Peyer's patch (tissue), 4 donors: ENCODE data around the gene PAX9.

Experiments
- CTCF ChIP-seq, 6 experiments: fragments of 450-650 bp in 4 of 6; fragments of 200-600 bp in 2 of 6; sonication (generic) in 1 of 6; IDR thresholded peaks; one replicate each; pipeline ENCODE4 v1.5.1; 2017 to 2019; ENCODE audit warnings: antibody characterized with exemption in 6 of 6, mild to moderate bottlenecking in 3 of 6, moderate library complexity in 1 of 6
- POLR2A ChIP-seq, 2 donors: fragments of 450-650 bp; IDR thresholded peaks; one replicate each; pipeline ENCODE4 v1.5.1; 2017; ENCODE audit warnings: antibody characterized with exemption in 2 of 2, mild to moderate bottlenecking in 2 of 2, moderate library complexity in 2 of 2

- TF ChIP-seq CTCF (IDR thresholded peaks at IDR 0.05) (no peak), POLR2A (IDR thresholded peaks at IDR 0.05) (no peak)
Observed at GRCh38 chr14:36716614-36717184, 55.0 kb downstream of the PAX9 start.
